ENCODE measurements around the gene NDC1. TPM values are rescaled to one million over a fixed set of nuclear protein-coding genes. Genes with fewer than 3 reads are reported as not detected.
"Not testable (repeated sequence)": the region's sequence is repeated elsewhere in the genome, so short reads cannot be mapped to it uniquely, and the experiment has no call there.

The NDC1 gene
- polyA plus RNA-seq, 4 donors, result 25.6 to 31.6 (median 29.0) TPM

- DNase-seq (ENCODE audit: low read depth in 4 of 4, low spot score in 2 of 4), result no peak
Observed at GRCh38 chr1:53833393-53833792, 4.7 kb downstream of the NDC1 start.

- no peak for DNase-seq (ENCODE audit: low read depth in 4 of 4, low spot score in 2 of 4)
Observed at GRCh38 chr1:53826367-53826766, 11.7 kb downstream of the NDC1 start.

DNA sequence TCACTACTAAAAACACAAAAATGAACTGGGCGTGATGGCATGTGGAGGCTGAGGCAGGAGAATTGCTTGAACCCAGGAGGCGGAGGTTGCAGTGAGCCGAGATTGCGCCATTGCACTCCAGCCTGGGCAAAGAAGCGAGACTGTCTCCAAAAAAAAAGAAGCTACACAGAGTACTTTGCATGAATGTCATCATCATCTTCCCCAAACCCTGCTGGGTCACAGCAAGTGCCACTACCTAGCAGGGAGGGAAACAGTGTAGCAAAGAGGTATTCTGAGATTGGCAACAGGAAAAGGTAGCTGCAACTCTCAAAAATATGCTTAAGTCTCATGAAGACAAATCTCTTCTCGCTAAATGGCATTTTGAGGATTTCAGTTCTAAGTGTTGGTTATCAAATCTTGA is 12.8 kb downstream of the NDC1 start:
- no peak for DNase-seq (ENCODE audit: low read depth in 4 of 4, low spot score in 2 of 4)

- DNase-seq (ENCODE audit: low read depth in 4 of 4, low spot score in 2 of 4), result no peak
Observed at GRCh38 chr1:53822931-53823330, 15.2 kb downstream of the NDC1 start.

DNA sequence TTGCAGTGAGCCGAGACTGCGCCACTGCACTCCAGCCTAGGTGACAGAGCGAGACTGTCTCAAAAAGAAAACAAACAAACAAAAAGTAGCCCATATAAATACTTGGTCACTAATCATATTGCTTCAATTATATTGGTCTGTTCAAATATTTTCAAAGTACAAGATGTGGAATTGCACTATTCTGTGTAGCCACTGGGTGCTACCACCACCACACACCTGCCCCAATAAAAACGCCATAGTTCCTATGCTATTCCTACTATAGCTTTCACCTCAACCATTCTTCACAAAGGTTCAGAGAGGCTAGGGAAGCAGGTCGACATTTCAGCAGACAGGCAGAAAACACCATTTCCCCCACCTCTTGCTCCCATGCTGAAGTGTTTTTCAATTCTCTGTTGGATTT is 16.7 kb downstream of the NDC1 start:
- no peak for DNase-seq (ENCODE audit: low read depth in 4 of 4, low spot score in 2 of 4)

DNA sequence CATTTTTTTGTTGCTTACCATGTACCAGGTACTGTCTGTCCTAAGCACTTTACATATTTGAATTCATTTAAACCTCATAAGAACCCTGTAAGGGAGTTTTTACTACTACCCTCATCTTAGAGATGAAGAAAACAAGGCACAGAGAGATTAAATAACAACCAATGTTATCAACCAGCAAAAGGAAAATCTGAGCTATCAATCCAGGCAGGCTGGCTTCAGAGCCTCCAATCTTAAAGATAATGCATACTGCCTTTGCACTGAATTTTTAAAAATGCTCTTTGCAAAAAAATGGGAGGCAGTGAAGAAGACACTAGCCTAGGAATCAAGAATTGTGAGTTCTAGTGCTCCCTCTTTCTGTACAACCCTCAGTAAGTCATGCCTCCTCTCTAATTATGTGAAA is 18.7 kb downstream of the NDC1 start:
- DNase-seq (ENCODE audit: low read depth in 4 of 4, low spot score in 2 of 4), result no peak

GRCh38 chr1:53816584-53816983 is 21.5 kb downstream of the NDC1 start:
- not testable (repeated sequence) for DNase-seq (ENCODE audit: low read depth in 4 of 4, low spot score in 2 of 4)

DNA sequence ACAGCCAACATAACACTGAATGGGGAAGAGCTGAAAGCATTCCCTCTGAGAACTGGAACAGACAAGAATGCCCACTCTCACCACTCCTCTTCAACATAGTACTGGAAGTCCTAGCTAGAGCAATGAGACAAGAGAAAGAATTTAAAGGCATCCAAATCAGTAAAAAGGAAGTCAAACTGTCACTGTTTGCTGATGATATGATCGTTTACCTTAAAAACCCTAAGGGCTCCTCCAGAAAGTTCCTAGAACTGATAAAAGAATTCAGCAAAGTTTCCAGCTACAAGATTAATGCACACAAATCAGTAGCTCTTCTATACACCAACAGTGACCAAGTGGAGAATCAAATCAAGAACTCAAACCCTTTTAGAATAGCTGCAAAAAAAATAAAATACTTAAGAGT is 22.6 kb downstream of the NDC1 start:
- DNase-seq (ENCODE audit: low read depth in 4 of 4, low spot score in 2 of 4), result not testable (repeated sequence)

- DNase-seq (ENCODE audit: low read depth in 4 of 4, low spot score in 2 of 4), result no peak
Observed at GRCh38 chr1:53811414-53811851, 26.7 kb downstream of the NDC1 start.

DNA sequence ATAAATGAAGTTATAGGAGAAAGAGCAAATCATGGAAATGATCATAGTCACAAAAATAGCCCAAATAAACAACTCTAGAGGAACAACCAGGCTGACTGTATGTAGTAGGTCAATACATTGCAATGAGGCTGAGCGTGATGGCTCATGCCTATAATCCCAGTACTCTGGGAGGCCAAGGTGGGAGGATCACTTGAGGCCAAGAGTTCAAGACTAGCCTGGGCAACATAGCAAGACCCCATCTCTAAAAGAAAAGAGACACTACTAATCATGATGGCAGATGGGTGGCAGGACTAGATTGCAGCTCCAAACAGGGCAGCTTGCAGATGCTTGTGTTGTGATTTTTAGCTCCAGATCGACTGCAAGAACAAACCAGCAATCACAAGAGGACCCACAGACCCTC is 27.6 kb downstream of the NDC1 start:
- DNase-seq (ENCODE audit: low read depth in 4 of 4, low spot score in 2 of 4), result no peak

- DNase-seq (ENCODE audit: low read depth in 4 of 4, low spot score in 2 of 4), result no peak
Observed at GRCh38 chr1:53810007-53810406, 28.1 kb downstream of the NDC1 start.

DNA sequence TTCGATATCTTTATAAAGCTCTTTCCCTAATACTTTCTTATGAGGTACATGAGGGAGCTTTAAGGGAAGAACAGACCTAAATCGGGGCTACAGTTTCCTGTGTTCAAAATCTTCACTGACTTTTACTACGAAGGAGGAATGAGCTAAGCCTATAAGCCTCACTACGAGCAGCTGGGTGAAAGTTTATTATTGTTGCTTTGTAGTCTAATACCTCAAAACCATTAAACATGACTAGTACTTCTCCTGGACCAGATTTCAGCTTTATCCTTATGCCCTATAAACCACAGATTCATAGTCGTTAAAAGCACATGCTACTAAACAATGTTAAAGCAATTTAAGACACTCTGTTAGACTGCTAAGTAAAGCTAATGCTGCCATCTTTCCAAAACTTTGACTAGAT is 30.2 kb downstream of the NDC1 start:
- no peak for DNase-seq (ENCODE audit: low read depth in 4 of 4, low spot score in 2 of 4)

DNA sequence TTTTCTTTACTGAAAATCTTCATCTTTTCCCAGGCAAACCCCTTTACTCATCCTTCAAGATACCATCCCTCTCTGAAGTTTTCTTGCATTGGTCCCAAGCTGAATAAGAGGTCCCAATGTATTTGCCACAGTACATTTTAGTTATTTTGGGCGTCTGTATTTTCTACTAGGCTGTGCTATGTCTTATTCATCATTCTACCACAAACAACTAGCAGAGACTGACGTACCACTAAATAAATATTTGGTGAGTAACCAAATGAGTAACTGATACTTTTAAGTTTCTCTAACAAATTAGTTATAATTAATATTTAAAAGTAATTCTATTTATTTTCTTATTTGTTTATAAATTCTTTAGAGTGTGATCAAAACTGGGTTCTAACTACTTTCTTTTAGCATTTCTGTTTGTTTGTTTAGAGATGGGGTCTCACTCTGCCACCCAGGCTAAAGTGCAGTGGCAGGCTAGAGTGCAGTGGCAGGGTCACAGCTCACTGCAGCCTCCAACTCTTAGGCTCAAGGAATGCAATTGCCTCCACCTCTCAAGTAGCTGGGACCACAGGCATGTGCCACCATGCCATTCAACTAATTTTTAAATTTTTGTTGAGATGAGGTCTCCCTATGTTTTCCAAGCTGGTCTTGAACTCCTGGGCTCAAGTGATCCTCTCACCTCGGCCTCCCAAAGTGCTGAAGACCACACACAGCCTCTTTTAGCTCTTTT is 33.1 kb downstream of the NDC1 start:
- no peak for DNase-seq (ENCODE audit: low read depth in 4 of 4, low spot score in 2 of 4)

- no peak for DNase-seq (ENCODE audit: low read depth in 4 of 4, low spot score in 2 of 4)
Observed at GRCh38 chr1:53804181-53804580, 33.9 kb downstream of the NDC1 start.

GRCh38 chr1:53800621-53801020 is 37.5 kb downstream of the NDC1 start:
- no peak for DNase-seq (ENCODE audit: low read depth in 4 of 4, low spot score in 2 of 4)

- no peak for DNase-seq (ENCODE audit: low read depth in 4 of 4, low spot score in 2 of 4)
Observed at GRCh38 chr1:53799141-53799540, 39.0 kb downstream of the NDC1 start.

- DNase-seq (ENCODE audit: low read depth in 4 of 4, low spot score in 2 of 4), result peak in 1 of 4 donors; percentile 1
Observed at GRCh38 chr1:53792806-53793205, 45.3 kb downstream of the NDC1 start.

- DNase-seq (ENCODE audit: low read depth in 4 of 4, low spot score in 2 of 4), result no peak
Observed at GRCh38 chr1:53787655-53788054, 50.4 kb downstream of the NDC1 start.

DNA sequence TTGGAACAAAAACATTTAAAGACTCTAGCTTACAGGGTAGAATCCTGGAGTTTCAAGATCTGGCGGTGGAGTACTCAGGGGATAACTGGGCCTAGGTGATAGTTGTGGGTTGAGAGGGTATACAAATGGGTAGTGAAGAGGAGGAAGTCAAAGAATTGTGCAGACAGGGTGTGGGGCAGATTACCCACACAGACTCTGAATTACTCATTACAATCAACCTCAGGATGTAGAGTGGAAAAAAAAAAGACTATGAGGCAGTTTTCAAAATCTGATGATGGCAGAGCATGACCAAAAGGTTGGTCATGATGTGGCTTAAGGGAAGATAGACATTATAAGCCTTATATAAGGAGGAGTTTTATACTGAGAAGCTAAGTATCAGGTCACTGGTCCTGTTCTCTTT is 55.0 kb downstream of the NDC1 start:
- DNase-seq (ENCODE audit: low read depth in 4 of 4, low spot score in 2 of 4), result no peak

GRCh38 chr1:53781654-53782053 is 56.4 kb downstream of the NDC1 start:
- no peak for DNase-seq (ENCODE audit: low read depth in 4 of 4, low spot score in 2 of 4)

DNA sequence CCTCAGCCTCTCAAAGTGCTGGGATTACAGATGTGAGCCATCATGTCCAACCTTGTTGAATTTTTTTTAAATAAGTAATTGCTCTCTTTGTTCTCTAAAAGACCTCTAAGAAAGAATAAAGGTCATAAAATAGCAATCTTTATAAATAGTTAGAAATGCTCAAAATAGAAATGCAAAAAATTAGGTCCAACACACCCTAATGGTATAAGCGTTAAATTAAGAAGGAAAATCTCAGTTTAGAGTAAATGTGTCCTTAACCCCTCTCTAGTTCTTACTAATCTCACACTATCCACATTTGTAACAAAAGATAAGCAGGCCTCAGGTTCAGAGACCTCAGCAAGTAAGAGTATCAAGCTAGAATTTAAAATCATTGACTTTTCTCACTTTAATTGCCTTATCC is 60.8 kb downstream of the NDC1 start:
- DNase-seq (ENCODE audit: low read depth in 4 of 4, low spot score in 2 of 4), result no peak

- no peak for DNase-seq (ENCODE audit: low read depth in 4 of 4, low spot score in 2 of 4)
Observed at GRCh38 chr1:53771648-53772047, 66.4 kb downstream of the NDC1 start.

- DNase-seq (ENCODE audit: low read depth in 4 of 4, low spot score in 2 of 4), result no peak
Observed at GRCh38 chr1:53769780-53770179, 68.3 kb downstream of the NDC1 start.

Data from left renal cortex interstitium (tissue), 4 donors.